H1 (cell line): ENCODE data around the gene CTTNBP2NL. TPM values are rescaled to one million over a fixed set of nuclear protein-coding genes. Genes with fewer than 3 reads are reported as not detected.

ENCODE experiments used
- CTCF ChIA-PET: fragments of 300-600 bp; sonication (Branson Sonifier 250); formaldehyde crosslinking; loops from one replicate; lab custom pipeline; 2021; ENCODE audit not compliant: partially characterized antibody; lab: Charles Lee
- POLR2A ChIA-PET: fragments of 300-600 bp; sonication (Branson Sonifier 250); formaldehyde crosslinking; loops from one replicate; lab custom pipeline; 2021; ENCODE audit warnings: inconsistent platforms; ENCODE audit not compliant: partially characterized antibody; lab: Charles Lee
- DNase-seq, 2 experiments: peaks; one replicate each; pipeline versions ENCODE4 v3.0.0 to v3.0.0-alpha.2; 2010 to 2022; ENCODE audit warnings: low spot score in 2 of 2, low read depth in 1 of 2, mixed read lengths in 1 of 2
- FAIRE-seq: peaks from 2 replicates; lab custom pipeline; 2011; peaks lifted over from hg19 to GRCh38; lab: Jason Lieb, UNC
- H2AFZ ChIP-seq: 2 replicates; pipeline ENCODE4 v1.8.1; 2012; ENCODE audit warnings: low read length, inconsistent platforms
- H2AK5ac ChIP-seq: 2 replicates; pipeline ENCODE4 v1.6.1; 2013; ENCODE audit warnings: low read depth, low read length
- H2BK120ac ChIP-seq: replicated peaks from 2 replicates; pipeline ENCODE3; 2013; ENCODE audit warnings: low read depth, low read length, inconsistent platforms
- H2BK12ac ChIP-seq: 2 replicates; pipeline ENCODE4 v1.6.1; 2013; ENCODE audit warnings: low read depth, low read length
- H2BK15ac ChIP-seq: 2 replicates; pipeline ENCODE4 v1.6.1; 2013; ENCODE audit warnings: low read length
- H2BK20ac ChIP-seq: 2 replicates; pipeline ENCODE4 v1.6.1; 2013; ENCODE audit warnings: low read length
- H2BK5ac ChIP-seq: 2 replicates; pipeline ENCODE4 v1.6.1; 2013; ENCODE audit warnings: low read depth, low read length
- H3K14ac ChIP-seq: 2 replicates; pipeline ENCODE4 v1.6.1; 2013; ENCODE audit warnings: inconsistent platforms; ENCODE audit not compliant: insufficient read length
- H3K18ac ChIP-seq: 2 replicates; pipeline ENCODE4 v1.6.1; 2013; ENCODE audit warnings: low read length; ENCODE audit errors: extremely low read depth
- H3K23ac ChIP-seq: 2 replicates; pipeline ENCODE4 v1.6.1; 2013; ENCODE audit warnings: inconsistent platforms; ENCODE audit not compliant: insufficient read length
- H3K23me2 ChIP-seq: 2 replicates; pipeline ENCODE4 v1.6.1; 2013; ENCODE audit warnings: low read depth, low read length
- H3K27ac ChIP-seq: 2 replicates; pipeline ENCODE4 v1.6.1; 2011; ENCODE audit warnings: low read depth, low read length, inconsistent platforms
- H3K27me3 ChIP-seq, 4 experiments: replicated peaks in 1 of 4; 1 replicate in 1 of 4; 2 replicates in 3 of 4; pipeline versions ENCODE4 v1.6.1 to v1.8.1; 2011 to 2013; ENCODE audit warnings: low read length in 3 of 4, mild to moderate bottlenecking in 3 of 4, inconsistent platforms in 2 of 4, mixed read lengths in 2 of 4, moderate library complexity in 1 of 4; ENCODE audit not compliant: control insufficient read depth in 3 of 4, insufficient read depth in 3 of 4; ENCODE audit errors: extremely low read depth in 1 of 4
- H3K36me3 ChIP-seq, 4 experiments: 2 replicates each; pipeline versions ENCODE4 v1.6.1 to v1.8.1; 2011 to 2013; ENCODE audit warnings: mild to moderate bottlenecking in 4 of 4, low read length in 3 of 4, moderate library complexity in 2 of 4, control low read depth in 1 of 4, inconsistent platforms in 1 of 4; ENCODE audit not compliant: insufficient read depth in 4 of 4, control insufficient read depth in 2 of 4
- H3K4ac ChIP-seq: replicated peaks from 2 replicates; pipeline ENCODE3; 2013; ENCODE audit warnings: low read length, low read depth, mixed read lengths, inconsistent platforms; ENCODE audit not compliant: insufficient read length
- H3K4me1 ChIP-seq, 4 experiments: replicated peaks in 1 of 4; 1 replicate in 1 of 4; 2 replicates in 3 of 4; pipeline versions ENCODE4 v1.6.1 to v1.8.1; 2011 to 2013; ENCODE audit warnings: low read length in 3 of 4, inconsistent platforms in 2 of 4, mixed read lengths in 1 of 4; ENCODE audit not compliant: insufficient read depth in 4 of 4, control insufficient read depth in 3 of 4
- H3K4me2 ChIP-seq, 2 experiments: 2 replicates each; pipeline versions ENCODE4 v1.6.1 to v1.8.1; 2011 to 2013; ENCODE audit warnings: low read depth in 2 of 2, low read length in 2 of 2, control low read depth in 1 of 2, inconsistent platforms in 1 of 2, mild to moderate bottlenecking in 1 of 2; ENCODE audit not compliant: insufficient read depth in 1 of 2
- H3K4me3 ChIP-seq, 4 experiments: fragments of 200-600, 300-600 bp in 1 of 4; sonication (generic), shearing (Covaris generic), sonication (Bioruptor Twin) in 1 of 4; 2 replicates each; pipeline versions ENCODE4 v1.5.1 to v1.8.1; 2011 to 2016; ENCODE audit warnings: low read length in 4 of 4, low read depth in 3 of 4, control low read depth in 2 of 4, inconsistent platforms in 2 of 4, mild to moderate bottlenecking in 2 of 4, mixed read lengths in 1 of 4, moderate library complexity in 1 of 4; ENCODE audit not compliant: insufficient read depth in 2 of 4; ENCODE audit errors: extremely low read depth in 1 of 4
- H3K56ac ChIP-seq: replicated peaks from 2 replicates; pipeline ENCODE3; 2013; ENCODE audit warnings: low read depth, mild to moderate bottlenecking, mixed read lengths, low read length, inconsistent platforms; ENCODE audit not compliant: insufficient read length
- H3K79me1 ChIP-seq: 2 replicates; pipeline ENCODE4 v1.6.1; 2013; ENCODE audit warnings: low read depth, low read length, control low read depth
- H3K79me2 ChIP-seq, 2 experiments: 2 replicates each; pipeline versions ENCODE4 v1.6.1 to v1.8.1; 2012 to 2013; ENCODE audit warnings: low read length in 2 of 2, mild to moderate bottlenecking in 2 of 2, inconsistent platforms in 1 of 2; ENCODE audit not compliant: insufficient read depth in 2 of 2, control insufficient read depth in 1 of 2
- H3K9ac ChIP-seq, 4 experiments: replicated peaks in 1 of 4; 1 replicate in 1 of 4; 2 replicates in 3 of 4; pipeline versions ENCODE4 v1.6.1 to v1.8.1; 2011 to 2013; ENCODE audit warnings: low read depth in 3 of 4, low read length in 3 of 4, control low read depth in 2 of 4, mild to moderate bottlenecking in 2 of 4, moderate library complexity in 2 of 4, inconsistent platforms in 1 of 4; ENCODE audit errors: extremely low read depth in 1 of 4
- H3K9me3 ChIP-seq, 2 experiments: 2 replicates each; pipeline versions ENCODE4 v1.6.1 to v1.8.1; 2012 to 2013; ENCODE audit warnings: mild to moderate bottlenecking in 2 of 2, moderate library complexity in 2 of 2, control low read depth in 1 of 2, inconsistent platforms in 1 of 2, low read depth in 1 of 2, low read length in 1 of 2, mixed read lengths in 1 of 2; ENCODE audit not compliant: insufficient read depth in 2 of 2
- H4K20me1 ChIP-seq, 2 experiments: replicated peaks in 1 of 2; 2 replicates each; pipeline versions ENCODE3 to v1.8.1; 2011 to 2013; ENCODE audit warnings: inconsistent platforms in 2 of 2, low read length in 2 of 2, mild to moderate bottlenecking in 1 of 2; ENCODE audit not compliant: insufficient read depth in 2 of 2, control insufficient read depth in 1 of 2
- H4K5ac ChIP-seq: 2 replicates; pipeline ENCODE4 v1.6.1; 2013; ENCODE audit warnings: low read length, low read depth, mixed read lengths, inconsistent platforms; ENCODE audit not compliant: insufficient read length
- H4K8ac ChIP-seq: 2 replicates; pipeline ENCODE4 v1.8.0; 2013; ENCODE audit warnings: mild to moderate bottlenecking, moderate library complexity, low read length, inconsistent platforms; ENCODE audit not compliant: insufficient read depth; ENCODE audit errors: extremely low read depth
- H4K91ac ChIP-seq: replicated peaks from 2 replicates; pipeline ENCODE3; 2013; ENCODE audit warnings: low read length, mixed read lengths, inconsistent platforms; ENCODE audit not compliant: insufficient read length
- ASH2L ChIP-seq: fragments of 200-600, 300-600 bp; sonication (generic); IDR thresholded peaks from one replicate; pipeline ENCODE4 v1.7.1; 2017; ENCODE audit warnings: low read length
- CEBPB ChIP-seq: IDR thresholded peaks from 2 replicates; pipeline ENCODE4 v1.6.1; 2012; ENCODE audit warnings: low read depth, low read length
- EP300 ChIP-seq, 2 experiments: IDR thresholded peaks; 1 replicate in 1 of 2; 2 replicates in 1 of 2; pipeline ENCODE4 v1.6.1; 2011 to 2012; ENCODE audit warnings: low read depth in 2 of 2, low read length in 2 of 2, mild to moderate bottlenecking in 2 of 2, borderline replicate concordance in 1 of 2, inconsistent platforms in 1 of 2, moderate library complexity in 1 of 2
- FOSL1 ChIP-seq: IDR thresholded peaks from 2 replicates; pipeline ENCODE4 v1.6.1; 2011; ENCODE audit warnings: mild to moderate bottlenecking, low read depth, low read length, moderate library complexity; ENCODE audit not compliant: insufficient read depth
- GTF2F1 ChIP-seq: IDR thresholded peaks from 2 replicates; pipeline ENCODE4 v1.6.1; 2012; ENCODE audit warnings: low read depth, low read length, improper control_type of control experiment, borderline replicate concordance
- JUN ChIP-seq: IDR thresholded peaks from 2 replicates; pipeline ENCODE4 v1.6.1; 2011; ENCODE audit warnings: low read depth, mild to moderate bottlenecking, improper control_type of control experiment, low read length
- JUND ChIP-seq: IDR thresholded peaks from 2 replicates; pipeline ENCODE4 v1.6.1; 2011; ENCODE audit warnings: mild to moderate bottlenecking, improper control_type of control experiment, low read length
- POLR2A ChIP-seq, 2 experiments: IDR thresholded peaks; 1 replicate in 1 of 2; 2 replicates in 1 of 2; pipeline ENCODE4 v1.6.1; 2011; ENCODE audit warnings: low read depth in 2 of 2, low read length in 2 of 2, mild to moderate bottlenecking in 2 of 2; ENCODE audit errors: control extremely low read depth in 1 of 2
- POLR2AphosphoS5 ChIP-seq: IDR thresholded peaks from 2 replicates; pipeline ENCODE4 v1.6.1; 2011; ENCODE audit warnings: low read depth, low read length
- RFX5 ChIP-seq: IDR thresholded peaks from 2 replicates; pipeline ENCODE4 v1.6.1; 2011; ENCODE audit warnings: low read depth, low read length, improper control_type of control experiment, borderline replicate concordance
- SAP30 ChIP-seq: fragments of 300-600 bp; sonication (generic); IDR thresholded peaks from 2 replicates; pipeline ENCODE4 v1.7.1; 2012; ENCODE audit warnings: low read length, moderate library complexity, mild to moderate bottlenecking, inconsistent platforms; ENCODE audit not compliant: insufficient read depth, insufficient replicate concordance
- WGBS, 2 experiments: shearing (Covaris generic) in 1 of 2; methylation state at CpG; one replicate each; pipeline versions ENCODE4 v1.1.6 to v1.1.7; 2013 to 2015; ENCODE audit warnings: low lambda C conversion rate in 2 of 2, mixed read lengths in 2 of 2, inconsistent platforms in 1 of 2, low coverage in 1 of 2, missing lambda C conversion rate in 1 of 2; ENCODE audit not compliant: insufficient replicate concordance in 2 of 2, insufficient coverage in 1 of 2, insufficient read length in 1 of 2; ENCODE audit errors: extremely low coverage in 1 of 2, missing lambda C conversion rate in 1 of 2; 5-methylcytosine and 5-hydroxymethylcytosine counted together
- polyA plus RNA-seq, 7 experiments: library from polyadenylated mRNA; depleted of rRNA in 3 of 7; stranded (reverse) in 5 of 7; unstranded in 2 of 7; fragments of >200 nt in 5 of 7; fragments of 200-250 nt in 2 of 7; gene quantifications; 1 replicate in 5 of 7; 2 replicates in 1 of 7; 4 replicates in 1 of 7; pipeline versions ENCODE4 v1.2.1 to v1.2.3, GENCODE V29; 2011 to 2013; ENCODE audit warnings: missing spikeins in 2 of 7, mixed read lengths in 2 of 7
- total RNA-seq: library from RNA; stranded (reverse); fragmentation: NEBNext Ultra II Directional; extraction: Animal tissue kit (Norgen Biotek cat#: 25700); gene quantifications from 2 replicates; pipeline ENCODE4 v1.2.1, GENCODE V29; 2021

CTTNBP2NL gene
- total and polyA plus RNA-seq, 2 of the 8 experiments (the other 6 are each of a cell fraction or from before 2014, with no cell fraction given) = 6.4 to 35.1 TPM

GRCh38 chr1:112472142-112472541 lies 76.1 kb downstream of the CTTNBP2NL start:
- H3K79me2 ChIP-seq = no peaks in the 10 kb centered on the region
- H2BK12ac ChIP-seq = no peak overlapping the region
- no peak overlapping the region for H3K23ac ChIP-seq
- no peak overlapping the region for H2BK15ac ChIP-seq
- H2AFZ ChIP-seq = no peak overlapping the region
- no peak overlapping the region for H4K91ac ChIP-seq
- H4K8ac ChIP-seq = no peak overlapping the region
- no peak for FAIRE-seq
- DNase-seq = no peak
- H4K20me1 ChIP-seq = no peaks in the 10 kb centered on the region
- ChIA-PET POLR2A (interaction anchor here (1.7 kb wide), 1 partner anchor 15 kb away, joined by 5 read pairs; no protein-coding TSS in a partner anchor), CTCF (interaction anchor here (1.0 to 2.0 kb wide), 4 partner anchors 11 to 142 kb away, joined by 3 to 4 read pairs (median 4); no protein-coding TSS in a partner anchor)
- H2BK120ac ChIP-seq = no peak overlapping the region
- H2AK5ac ChIP-seq = no peak overlapping the region
- 0 out of 4 replicates have a peak, but pooled peaks cover 0 to 1% of the 10 kb centered on the region in 2 experiments for H3K9me3 ChIP-seq
- H3K27ac ChIP-seq = no peak overlapping the region
- no peaks in the 10 kb centered on the region for H3K79me1 ChIP-seq
- H3K4ac ChIP-seq = no peak overlapping the region
- no peak overlapping the region for H3K18ac ChIP-seq
- no peak overlapping the region for H3K56ac ChIP-seq
- H3K27me3 ChIP-seq = peaks cover 0 to 2% (median 1%) of the 10 kb centered on the region in 4 experiments; a peak in 3 of 7 replicates
- H3K4me1 ChIP-seq = no peaks in the 10 kb centered on the region
- H2BK5ac ChIP-seq = no peak overlapping the region
- H3K4me2 ChIP-seq = no peak overlapping the region
- no peak overlapping the region for H4K5ac ChIP-seq
- H3K36me3 ChIP-seq = no peaks in the 10 kb centered on the region
- no peak overlapping the region for H3K4me3 ChIP-seq
- 75% methylated on average over 1 of the region's 1 CpG; no CpG with 5 or more reads in 1 of the 2 experiments for WGBS, 2 experiments
- H3K9ac ChIP-seq = no peak overlapping the region
- H3K14ac ChIP-seq = no peak overlapping the region
- no peak overlapping the region; the same call in 1 of the 2 replicates for H2BK20ac ChIP-seq
- no peaks in the 10 kb centered on the region for H3K23me2 ChIP-seq
- TF ChIP-seq GTF2F1 (no peak), CEBPB (no peak), JUN (no peak), EP300 (IDR thresholded peaks at IDR 0.05; ENCODE audit: borderline replicate concordance in 1 of 2, low read depth in 2 of 2, low read length in 2 of 2) (no peak), ASH2L (no peak), POLR2AphosphoS5 (no peak), FOSL1 (no peak), POLR2A (IDR thresholded peaks at IDR 0.05; ENCODE audit: control extremely low read depth in 1 of 2, low read depth in 2 of 2, low read length in 2 of 2) (no peak), RFX5 (no peak), SAP30 (no peak), JUND (no peak)
